ENCODE measurements around the gene MAGEA3.
"Not testable (repeated sequence)": the region's sequence is repeated elsewhere in the genome, so short reads cannot be mapped to it uniquely, and the experiment has no call there.

Gene MAGEA3

DNA sequence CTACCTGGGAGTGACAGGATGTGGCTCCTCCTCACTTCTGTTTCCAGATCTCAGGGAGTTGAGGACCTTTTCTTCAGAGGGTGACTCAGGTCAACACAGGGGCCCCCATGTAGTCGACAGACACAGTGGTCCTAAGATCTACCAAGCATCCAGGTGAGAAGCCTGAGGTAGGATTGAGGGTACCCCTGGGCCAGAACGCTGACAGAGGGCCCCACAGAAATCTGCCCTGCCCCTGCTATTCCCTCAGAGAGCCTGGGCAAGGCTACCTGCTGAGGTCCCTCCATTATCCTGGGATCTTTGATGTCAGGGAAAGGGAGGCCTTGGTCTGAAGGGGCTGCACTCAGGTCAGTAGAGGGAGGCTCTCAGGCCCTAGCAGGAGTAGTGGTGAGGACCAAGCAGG lies 36.5 kb downstream of the MAGEA3 start:
- no peak for DNase-seq (ENCODE audit: extremely low read depth, low read depth)
- TF ChIP-seq, protein P1, sequence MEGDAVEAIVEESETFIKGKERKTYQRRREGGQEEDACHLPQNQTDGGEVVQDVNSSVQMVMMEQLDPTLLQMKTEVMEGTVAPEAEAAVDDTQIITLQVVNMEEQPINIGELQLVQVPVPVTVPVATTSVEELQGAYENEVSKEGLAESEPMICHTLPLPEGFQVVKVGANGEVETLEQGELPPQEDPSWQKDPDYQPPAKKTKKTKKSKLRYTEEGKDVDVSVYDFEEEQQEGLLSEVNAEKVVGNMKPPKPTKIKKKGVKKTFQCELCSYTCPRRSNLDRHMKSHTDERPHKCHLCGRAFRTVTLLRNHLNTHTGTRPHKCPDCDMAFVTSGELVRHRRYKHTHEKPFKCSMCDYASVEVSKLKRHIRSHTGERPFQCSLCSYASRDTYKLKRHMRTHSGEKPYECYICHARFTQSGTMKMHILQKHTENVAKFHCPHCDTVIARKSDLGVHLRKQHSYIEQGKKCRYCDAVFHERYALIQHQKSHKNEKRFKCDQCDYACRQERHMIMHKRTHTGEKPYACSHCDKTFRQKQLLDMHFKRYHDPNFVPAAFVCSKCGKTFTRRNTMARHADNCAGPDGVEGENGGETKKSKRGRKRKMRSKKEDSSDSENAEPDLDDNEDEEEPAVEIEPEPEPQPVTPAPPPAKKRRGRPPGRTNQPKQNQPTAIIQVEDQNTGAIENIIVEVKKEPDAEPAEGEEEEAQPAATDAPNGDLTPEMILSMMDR (IDR thresholded peaks at IDR 0.05; ENCODE audit: low read depth, low read length), result no peak

DNA sequence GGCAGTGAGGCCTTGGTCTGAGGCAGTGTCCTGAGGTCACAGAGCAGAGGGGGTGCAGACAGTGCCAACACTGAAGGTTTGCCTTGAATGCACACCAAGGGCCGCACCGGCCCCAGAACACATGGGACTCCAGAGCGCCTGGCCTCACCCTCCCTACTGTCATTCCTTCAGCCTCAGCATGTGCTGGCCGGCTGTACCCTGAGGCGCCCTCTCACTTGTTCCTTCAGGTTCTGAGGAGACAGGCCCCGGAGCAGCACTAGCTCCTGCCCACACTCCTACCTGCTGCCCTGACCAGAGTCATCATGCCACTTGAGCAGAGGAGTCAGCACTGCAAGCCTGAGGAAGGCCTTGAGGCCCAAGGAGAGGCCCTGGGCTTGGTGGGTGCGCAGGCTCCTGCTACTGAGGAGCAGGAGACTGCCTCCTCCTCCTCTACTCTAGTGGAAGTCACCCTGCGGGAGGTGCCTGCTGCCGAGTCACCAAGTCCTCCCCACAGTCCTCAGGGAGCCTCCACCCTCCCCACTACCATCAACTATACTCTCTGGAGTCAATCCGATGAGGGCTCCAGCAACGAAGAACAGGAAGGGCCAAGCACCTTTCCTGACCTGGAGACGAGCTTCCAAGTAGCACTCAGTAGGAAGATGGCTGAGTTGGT lies 37.4 kb downstream of the MAGEA3 start:
- TF ChIP-seq, protein P1 (IDR thresholded peaks at IDR 0.05; ENCODE audit: low read depth, low read length), result no peak
- DNase-seq (ENCODE audit: extremely low read depth, low read depth), result no peak

DNA sequence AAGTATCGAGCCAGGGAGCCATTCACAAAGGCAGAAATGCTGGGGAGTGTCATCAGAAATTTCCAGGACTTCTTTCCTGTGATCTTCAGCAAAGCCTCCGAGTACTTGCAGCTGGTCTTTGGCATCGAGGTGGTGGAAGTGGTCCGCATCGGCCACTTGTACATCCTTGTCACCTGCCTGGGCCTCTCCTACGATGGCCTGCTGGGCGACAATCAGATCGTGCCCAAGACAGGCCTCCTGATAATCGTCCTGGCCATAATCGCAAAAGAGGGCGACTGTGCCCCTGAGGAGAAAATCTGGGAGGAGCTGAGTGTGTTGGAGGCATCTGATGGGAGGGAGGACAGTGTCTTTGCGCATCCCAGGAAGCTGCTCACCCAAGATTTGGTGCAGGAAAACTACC lies 37.9 kb downstream of the MAGEA3 start:
- not testable (repeated sequence) for DNase-seq (ENCODE audit: extremely low read depth, low read depth)

DNA sequence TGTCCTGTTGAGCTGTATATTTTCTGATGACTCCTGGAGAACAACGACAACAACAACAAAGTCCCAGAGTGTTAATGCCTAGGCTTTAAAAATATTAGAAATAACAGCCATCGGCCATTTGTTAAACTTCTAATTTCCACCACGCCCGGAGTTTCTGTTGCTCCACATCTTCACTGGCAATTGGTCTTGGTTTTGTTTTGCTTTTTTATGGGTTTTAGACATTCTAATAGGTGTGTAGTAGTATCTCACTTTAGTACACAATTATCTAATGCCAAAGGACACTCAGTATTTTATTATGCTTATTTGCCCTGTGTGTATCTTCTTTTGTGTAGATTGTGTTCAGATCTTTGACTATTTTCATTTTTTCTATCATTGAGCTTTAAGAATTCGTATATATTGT lies 40.0 kb downstream of the MAGEA3 start:
- TF ChIP-seq, protein P1 (IDR thresholded peaks at IDR 0.05; ENCODE audit: low read depth, low read length), result no peak
- DNase-seq (ENCODE audit: extremely low read depth, low read depth), result no peak
